ENCODE measurements around the gene KCNC4.

The KCNC4 gene

GRCh38 chr1:110196917-110197765 is 13.0 kb upstream of the KCNC4 start:
- DNase-seq (ENCODE audit: low read depth) = peak; percentile 21
- no peak overlapping the region for H3K4me3 ChIP-seq (ENCODE audit: low read depth, low read length)
- TF ChIP-seq CTCF (IDR thresholded peaks at IDR 0.05; ENCODE audit: low read depth, low read length, missing control alignments) = peak; percentile 94

GRCh38 chr1:110197905-110198629 is 12.0 kb upstream of the KCNC4 start:
- DNase-seq (ENCODE audit: low read depth) = no peak
- TF ChIP-seq CTCF (IDR thresholded peaks at IDR 0.05; ENCODE audit: low read depth, low read length, missing control alignments) = no peak
- H3K4me3 ChIP-seq (ENCODE audit: low read depth, low read length) = no peak overlapping the region

- no peak for TF ChIP-seq CTCF (IDR thresholded peaks at IDR 0.05; ENCODE audit: low read depth, low read length, missing control alignments)
- no peak for DNase-seq (ENCODE audit: low read depth)
- no peak overlapping the region for H3K4me3 ChIP-seq (ENCODE audit: low read depth, low read length)
Measured at GRCh38 chr1:110198746-110199145, 11.4 kb upstream of the KCNC4 start.

GRCh38 chr1:110200190-110200589 is 9.9 kb upstream of the KCNC4 start:
- no peak for TF ChIP-seq CTCF (IDR thresholded peaks at IDR 0.05; ENCODE audit: low read depth, low read length, missing control alignments)
- DNase-seq (ENCODE audit: low read depth) = no peak
- H3K4me3 ChIP-seq (ENCODE audit: low read depth, low read length) = no peak overlapping the region

- no peak for DNase-seq (ENCODE audit: low read depth)
- no peak for TF ChIP-seq CTCF (IDR thresholded peaks at IDR 0.05; ENCODE audit: low read depth, low read length, missing control alignments)
- H3K4me3 ChIP-seq (ENCODE audit: low read depth, low read length) = no peak overlapping the region
Measured at GRCh38 chr1:110200666-110201065, 9.4 kb upstream of the KCNC4 start.

GRCh38 chr1:110201157-110201825 is 8.8 kb upstream of the KCNC4 start:
- no peak overlapping the region for H3K4me3 ChIP-seq (ENCODE audit: low read depth, low read length)
- no peak for TF ChIP-seq CTCF (IDR thresholded peaks at IDR 0.05; ENCODE audit: low read depth, low read length, missing control alignments)
- DNase-seq (ENCODE audit: low read depth) = no peak
